Measurements from ENCODE around the gene STX16.

The STX16 gene

GRCh38 chr20:58677808-58678207 lies 26.7 kb downstream of the STX16 start:
- no peak for TF ChIP-seq CTCF (IDR thresholded peaks at IDR 0.05; ENCODE audit: borderline replicate concordance, insufficient read depth, low read depth, low read length)

DNA sequence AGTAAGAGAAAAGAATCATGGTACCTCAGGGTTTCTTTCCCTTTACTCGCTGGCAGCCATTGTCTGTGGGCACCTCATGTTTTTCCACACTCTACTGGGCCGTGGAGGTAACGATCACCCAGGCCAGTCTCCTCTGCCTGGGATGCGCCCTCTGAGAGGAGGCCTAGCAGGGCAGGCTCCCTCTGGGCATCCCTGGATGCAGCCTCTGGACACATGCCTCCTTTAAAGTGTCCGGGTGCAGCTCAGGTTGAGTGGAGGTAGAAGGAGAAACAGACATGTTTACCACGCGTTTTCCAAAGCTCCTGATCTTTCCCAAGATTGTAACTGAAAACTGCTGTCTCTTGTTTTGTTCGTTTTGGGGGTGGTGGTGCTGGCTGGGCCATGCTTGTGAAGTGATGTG lies 27.7 kb downstream of the STX16 start:
- H3K4me3 ChIP-seq (ENCODE audit: low read depth, low read length): no peak overlapping the region
- no peak for TF ChIP-seq CTCF (IDR thresholded peaks at IDR 0.05; ENCODE audit: borderline replicate concordance, insufficient read depth, low read depth, low read length)

More at GRCh38 chr20:58677808-58678207, 26.7 kb downstream of the STX16 start:
- no peak overlapping the region for H3K4me3 ChIP-seq (ENCODE audit: low read depth, low read length)

GRCh38 chr20:58682656-58683531 lies 31.8 kb downstream of the STX16 start:
- no peak overlapping the region for H3K4me3 ChIP-seq (ENCODE audit: low read depth, low read length)
- TF ChIP-seq CTCF (IDR thresholded peaks at IDR 0.05; ENCODE audit: borderline replicate concordance, insufficient read depth, low read depth, low read length): no peak

- no peak overlapping the region for H3K4me3 ChIP-seq (ENCODE audit: low read depth, low read length)
- TF ChIP-seq CTCF (IDR thresholded peaks at IDR 0.05; ENCODE audit: borderline replicate concordance, insufficient read depth, low read depth, low read length): no peak
These were observed 33.2 kb downstream of the STX16 start for GRCh38 chr20:58684291-58684690.

DNA sequence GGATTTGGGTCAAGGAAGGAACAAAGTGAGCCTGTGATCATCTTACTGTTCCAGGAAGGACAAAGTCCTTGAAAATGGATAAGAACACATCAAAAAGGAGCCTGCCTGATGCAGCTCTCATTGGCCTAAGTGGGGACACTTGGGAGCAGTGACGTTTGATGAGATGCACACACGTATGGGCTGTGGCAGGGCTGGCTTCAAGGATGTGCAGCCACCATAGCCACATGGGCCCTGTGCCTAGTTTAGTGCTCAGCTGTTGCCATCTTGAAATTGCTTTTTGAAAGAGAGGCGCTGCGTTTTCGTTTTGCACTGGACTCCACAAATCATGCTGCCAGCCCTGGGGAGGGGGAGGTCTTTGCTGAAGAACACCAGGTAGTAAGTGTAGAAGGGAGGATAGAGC lies 34.9 kb downstream of the STX16 start:
- H3K4me3 ChIP-seq (ENCODE audit: low read depth, low read length): no peak overlapping the region
- no peak for TF ChIP-seq CTCF (IDR thresholded peaks at IDR 0.05; ENCODE audit: borderline replicate concordance, insufficient read depth, low read depth, low read length)

DNA sequence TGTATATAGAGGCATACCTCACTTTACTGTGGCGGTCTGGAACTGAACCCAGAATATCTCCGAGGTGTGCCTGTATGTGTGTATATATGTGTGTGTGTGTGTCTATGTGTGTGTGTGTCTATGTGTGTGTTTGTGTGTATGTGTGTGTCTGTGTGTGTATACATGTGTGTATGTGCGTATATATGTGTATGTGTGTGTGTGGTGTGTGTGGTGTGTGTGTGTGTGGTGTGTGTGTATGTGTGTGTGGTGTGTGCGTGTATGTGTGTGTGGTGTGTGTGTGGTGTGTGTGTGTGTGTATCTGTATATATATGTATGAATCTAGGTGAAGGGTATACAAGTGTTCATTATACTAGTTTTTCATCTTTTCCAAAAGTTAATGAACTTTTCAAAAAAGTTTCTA lies 37.3 kb downstream of the STX16 start:
- no peak for TF ChIP-seq CTCF (IDR thresholded peaks at IDR 0.05; ENCODE audit: borderline replicate concordance, insufficient read depth, low read depth, low read length)
- H3K4me3 ChIP-seq (ENCODE audit: low read depth, low read length): no peak overlapping the region

DNA sequence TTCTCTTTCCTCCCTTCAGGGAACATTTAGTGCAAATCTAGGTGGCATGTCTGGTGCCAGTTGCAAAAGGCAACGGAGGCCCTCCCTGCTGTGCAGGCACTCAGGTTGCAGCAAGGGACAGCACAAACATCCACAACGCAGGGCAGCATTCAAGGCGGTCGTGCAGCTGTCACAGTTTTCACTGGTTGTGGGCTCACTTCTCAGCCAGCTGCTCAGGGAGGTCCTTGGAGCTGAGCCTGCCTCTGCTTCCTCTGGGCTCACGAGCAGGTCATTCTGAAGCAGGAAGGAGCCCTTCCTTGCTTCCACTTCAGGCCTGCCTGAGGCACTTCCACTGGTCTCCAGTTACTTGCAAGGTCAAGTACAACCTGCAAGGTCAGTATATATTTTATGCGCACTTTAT lies 37.8 kb downstream of the STX16 start:
- H3K4me3 ChIP-seq (ENCODE audit: low read depth, low read length): no peak overlapping the region
- no peak for TF ChIP-seq CTCF (IDR thresholded peaks at IDR 0.05; ENCODE audit: borderline replicate concordance, insufficient read depth, low read depth, low read length)

Data from GM12875 (cell line).